ENCODE results near the gene DUOXA1. TPM values are rescaled to one million over a fixed set of nuclear protein-coding genes. Genes with fewer than 3 reads are reported as not detected.

DUOXA1 gene
- total RNA-seq, 1 experiment from 2014 or later, result 0.09 TPM

DNA sequence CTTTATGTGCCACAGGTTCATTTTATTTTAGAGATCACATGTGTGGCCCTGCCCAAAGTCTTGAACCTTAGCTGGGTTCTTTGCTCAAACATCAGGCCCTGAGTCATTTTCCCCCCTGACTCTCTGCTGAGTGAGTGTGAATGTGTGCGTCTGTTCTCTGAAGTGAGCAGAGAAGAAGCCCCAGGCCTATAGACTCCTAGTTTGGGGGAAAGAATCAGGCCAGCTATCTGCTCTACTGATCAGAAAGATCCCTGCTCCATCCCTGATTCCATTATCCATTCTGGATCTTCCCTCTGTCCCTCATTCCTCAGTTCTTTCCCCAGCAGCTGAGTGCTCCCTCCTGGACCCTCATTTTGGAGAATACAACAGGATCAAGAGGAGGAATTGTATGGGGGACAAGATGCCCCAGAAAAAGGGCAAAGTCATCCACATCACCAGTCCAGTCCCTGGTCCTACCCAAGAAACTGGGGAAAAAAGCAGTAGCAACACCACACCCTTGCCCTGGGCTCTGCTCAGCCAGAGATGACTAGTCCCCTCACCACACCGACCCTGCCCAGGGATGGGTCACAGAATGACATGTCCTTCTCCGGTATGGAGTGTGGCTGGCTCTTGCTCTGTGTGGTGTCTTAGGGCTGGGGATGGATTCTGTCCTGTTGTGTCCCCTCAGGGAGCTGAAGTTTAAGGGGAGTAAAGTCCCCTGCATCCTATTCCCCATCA, 3.3 kb upstream of the DUOXA1 start (continued):
- TF ChIP-seq, protein P1, sequence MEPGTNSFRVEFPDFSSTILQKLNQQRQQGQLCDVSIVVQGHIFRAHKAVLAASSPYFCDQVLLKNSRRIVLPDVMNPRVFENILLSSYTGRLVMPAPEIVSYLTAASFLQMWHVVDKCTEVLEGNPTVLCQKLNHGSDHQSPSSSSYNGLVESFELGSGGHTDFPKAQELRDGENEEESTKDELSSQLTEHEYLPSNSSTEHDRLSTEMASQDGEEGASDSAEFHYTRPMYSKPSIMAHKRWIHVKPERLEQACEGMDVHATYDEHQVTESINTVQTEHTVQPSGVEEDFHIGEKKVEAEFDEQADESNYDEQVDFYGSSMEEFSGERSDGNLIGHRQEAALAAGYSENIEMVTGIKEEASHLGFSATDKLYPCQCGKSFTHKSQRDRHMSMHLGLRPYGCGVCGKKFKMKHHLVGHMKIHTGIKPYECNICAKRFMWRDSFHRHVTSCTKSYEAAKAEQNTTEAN (CRISPR knock-in tag; IDR thresholded peaks at IDR 0.05), result no peak
- TF ChIP-seq, protein P2, sequence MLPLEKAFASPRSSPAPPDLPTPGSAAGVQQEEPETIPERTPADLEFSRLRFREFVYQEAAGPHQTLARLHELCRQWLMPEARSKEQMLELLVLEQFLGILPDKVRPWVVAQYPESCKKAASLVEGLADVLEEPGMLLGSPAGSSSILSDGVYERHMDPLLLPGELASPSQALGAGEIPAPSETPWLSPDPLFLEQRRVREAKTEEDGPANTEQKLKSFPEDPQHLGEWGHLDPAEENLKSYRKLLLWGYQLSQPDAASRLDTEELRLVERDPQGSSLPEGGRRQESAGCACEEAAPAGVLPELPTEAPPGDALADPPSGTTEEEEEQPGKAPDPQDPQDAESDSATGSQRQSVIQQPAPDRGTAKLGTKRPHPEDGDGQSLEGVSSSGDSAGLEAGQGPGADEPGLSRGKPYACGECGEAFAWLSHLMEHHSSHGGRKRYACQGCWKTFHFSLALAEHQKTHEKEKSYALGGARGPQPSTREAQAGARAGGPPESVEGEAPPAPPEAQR (CRISPR knock-in tag; IDR thresholded peaks at IDR 0.05), result no peak
- TF ChIP-seq, protein P3, sequence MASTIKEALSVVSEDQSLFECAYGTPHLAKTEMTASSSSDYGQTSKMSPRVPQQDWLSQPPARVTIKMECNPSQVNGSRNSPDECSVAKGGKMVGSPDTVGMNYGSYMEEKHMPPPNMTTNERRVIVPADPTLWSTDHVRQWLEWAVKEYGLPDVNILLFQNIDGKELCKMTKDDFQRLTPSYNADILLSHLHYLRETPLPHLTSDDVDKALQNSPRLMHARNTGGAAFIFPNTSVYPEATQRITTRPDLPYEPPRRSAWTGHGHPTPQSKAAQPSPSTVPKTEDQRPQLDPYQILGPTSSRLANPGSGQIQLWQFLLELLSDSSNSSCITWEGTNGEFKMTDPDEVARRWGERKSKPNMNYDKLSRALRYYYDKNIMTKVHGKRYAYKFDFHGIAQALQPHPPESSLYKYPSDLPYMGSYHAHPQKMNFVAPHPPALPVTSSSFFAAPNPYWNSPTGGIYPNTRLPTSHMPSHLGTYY (CRISPR knock-in tag; IDR thresholded peaks at IDR 0.05), result no peak
- no peak for TF ChIP-seq GRHL2 (CRISPR knock-in tag; IDR thresholded peaks at IDR 0.05; ENCODE audit: insufficient replicate concordance, severe bottlenecking)
- TF ChIP-seq NR1H2 (CRISPR knock-in tag; IDR thresholded peaks at IDR 0.05), result no peak
- TF ChIP-seq, protein P4, sequence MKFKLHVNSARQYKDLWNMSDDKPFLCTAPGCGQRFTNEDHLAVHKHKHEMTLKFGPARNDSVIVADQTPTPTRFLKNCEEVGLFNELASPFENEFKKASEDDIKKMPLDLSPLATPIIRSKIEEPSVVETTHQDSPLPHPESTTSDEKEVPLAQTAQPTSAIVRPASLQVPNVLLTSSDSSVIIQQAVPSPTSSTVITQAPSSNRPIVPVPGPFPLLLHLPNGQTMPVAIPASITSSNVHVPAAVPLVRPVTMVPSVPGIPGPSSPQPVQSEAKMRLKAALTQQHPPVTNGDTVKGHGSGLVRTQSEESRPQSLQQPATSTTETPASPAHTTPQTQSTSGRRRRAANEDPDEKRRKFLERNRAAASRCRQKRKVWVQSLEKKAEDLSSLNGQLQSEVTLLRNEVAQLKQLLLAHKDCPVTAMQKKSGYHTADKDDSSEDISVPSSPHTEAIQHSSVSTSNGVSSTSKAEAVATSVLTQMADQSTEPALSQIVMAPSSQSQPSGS (CRISPR knock-in tag; IDR thresholded peaks at IDR 0.05; ENCODE audit: borderline replicate concordance, low read depth), result no peak

DNA sequence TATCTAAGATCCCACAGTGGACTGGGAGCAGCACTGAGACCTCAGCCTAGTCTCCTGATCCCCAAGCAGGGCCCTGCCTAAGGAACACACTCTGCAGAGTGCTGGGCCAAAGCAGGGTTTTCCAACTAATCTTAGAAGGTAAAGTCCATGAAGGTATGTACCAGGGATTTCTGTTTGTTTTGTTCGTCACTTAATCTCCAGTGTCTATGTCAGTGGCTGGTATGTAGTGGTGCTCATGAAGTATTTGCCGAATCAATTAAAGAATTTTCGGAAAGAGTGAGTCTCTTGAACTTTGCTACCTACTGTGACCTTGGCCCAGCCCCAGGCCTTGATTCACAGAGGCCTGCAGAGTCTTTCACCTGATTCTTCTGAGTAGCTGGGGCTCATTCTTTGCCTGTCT, 1.8 kb upstream of the DUOXA1 start:
- ChIA-PET CTCF (interaction anchor here (11.0 kb wide), 1 partner anchor 17 kb away, joined by 231 read pairs; the partner anchor contains the start of genes DUOX2 and DUOXA2), POLR2A (no interaction called here)
- Mint-ChIP-seq H3K27me3 (ENCODE audit: low read depth) (peaks cover 97% of the 10 kb centered on the region), H3K4me3 (no peak overlapping the region), H3K4me1 (peaks cover 14% of the 10 kb centered on the region), H3K27ac (no peak overlapping the region), H3K36me3 (no peaks in the 10 kb centered on the region), H3K9me3 (no peaks in the 10 kb centered on the region)
- no peak for ATAC-seq
- no peak for DNase-seq (ENCODE audit: low spot score)
- TF ChIP-seq, protein P5, sequence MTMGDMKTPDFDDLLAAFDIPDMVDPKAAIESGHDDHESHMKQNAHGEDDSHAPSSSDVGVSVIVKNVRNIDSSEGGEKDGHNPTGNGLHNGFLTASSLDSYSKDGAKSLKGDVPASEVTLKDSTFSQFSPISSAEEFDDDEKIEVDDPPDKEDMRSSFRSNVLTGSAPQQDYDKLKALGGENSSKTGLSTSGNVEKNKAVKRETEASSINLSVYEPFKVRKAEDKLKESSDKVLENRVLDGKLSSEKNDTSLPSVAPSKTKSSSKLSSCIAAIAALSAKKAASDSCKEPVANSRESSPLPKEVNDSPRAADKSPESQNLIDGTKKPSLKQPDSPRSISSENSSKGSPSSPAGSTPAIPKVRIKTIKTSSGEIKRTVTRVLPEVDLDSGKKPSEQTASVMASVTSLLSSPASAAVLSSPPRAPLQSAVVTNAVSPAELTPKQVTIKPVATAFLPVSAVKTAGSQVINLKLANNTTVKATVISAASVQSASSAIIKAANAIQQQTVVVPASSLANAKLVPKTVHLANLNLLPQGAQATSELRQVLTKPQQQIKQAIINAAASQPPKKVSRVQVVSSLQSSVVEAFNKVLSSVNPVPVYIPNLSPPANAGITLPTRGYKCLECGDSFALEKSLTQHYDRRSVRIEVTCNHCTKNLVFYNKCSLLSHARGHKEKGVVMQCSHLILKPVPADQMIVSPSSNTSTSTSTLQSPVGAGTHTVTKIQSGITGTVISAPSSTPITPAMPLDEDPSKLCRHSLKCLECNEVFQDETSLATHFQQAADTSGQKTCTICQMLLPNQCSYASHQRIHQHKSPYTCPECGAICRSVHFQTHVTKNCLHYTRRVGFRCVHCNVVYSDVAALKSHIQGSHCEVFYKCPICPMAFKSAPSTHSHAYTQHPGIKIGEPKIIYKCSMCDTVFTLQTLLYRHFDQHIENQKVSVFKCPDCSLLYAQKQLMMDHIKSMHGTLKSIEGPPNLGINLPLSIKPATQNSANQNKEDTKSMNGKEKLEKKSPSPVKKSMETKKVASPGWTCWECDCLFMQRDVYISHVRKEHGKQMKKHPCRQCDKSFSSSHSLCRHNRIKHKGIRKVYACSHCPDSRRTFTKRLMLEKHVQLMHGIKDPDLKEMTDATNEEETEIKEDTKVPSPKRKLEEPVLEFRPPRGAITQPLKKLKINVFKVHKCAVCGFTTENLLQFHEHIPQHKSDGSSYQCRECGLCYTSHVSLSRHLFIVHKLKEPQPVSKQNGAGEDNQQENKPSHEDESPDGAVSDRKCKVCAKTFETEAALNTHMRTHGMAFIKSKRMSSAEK (CRISPR knock-in tag; IDR thresholded peaks at IDR 0.05; ENCODE audit: borderline replicate concordance), result no peak
- TF ChIP-seq SMAD3 (CRISPR knock-in tag; IDR thresholded peaks at IDR 0.05; ENCODE audit: borderline replicate concordance), result no peak
- no peak for TF ChIP-seq GABPB1 (CRISPR knock-in tag; IDR thresholded peaks at IDR 0.05)
- TF ChIP-seq ZNF232 (CRISPR knock-in tag; IDR thresholded peaks at IDR 0.05), result no peak
- TF ChIP-seq ZNF121 (CRISPR knock-in tag; IDR thresholded peaks at IDR 0.05), result no peak
- TF ChIP-seq ZNF317 (CRISPR knock-in tag; IDR thresholded peaks at IDR 0.05; ENCODE audit: borderline replicate concordance, low read depth), result no peak
- TF ChIP-seq ZBTB21 (CRISPR knock-in tag; IDR thresholded peaks at IDR 0.05; ENCODE audit: borderline replicate concordance), result no peak
- no peak for TF ChIP-seq OVOL2 (CRISPR knock-in tag; IDR thresholded peaks at IDR 0.05; ENCODE audit: borderline replicate concordance)
- no peak for TF ChIP-seq IRF2 (CRISPR knock-in tag; IDR thresholded peaks at IDR 0.05; ENCODE audit: borderline replicate concordance, low read depth)
- no peak for TF ChIP-seq SOX15 (CRISPR knock-in tag; IDR thresholded peaks at IDR 0.05)
- TF ChIP-seq, protein P6, sequence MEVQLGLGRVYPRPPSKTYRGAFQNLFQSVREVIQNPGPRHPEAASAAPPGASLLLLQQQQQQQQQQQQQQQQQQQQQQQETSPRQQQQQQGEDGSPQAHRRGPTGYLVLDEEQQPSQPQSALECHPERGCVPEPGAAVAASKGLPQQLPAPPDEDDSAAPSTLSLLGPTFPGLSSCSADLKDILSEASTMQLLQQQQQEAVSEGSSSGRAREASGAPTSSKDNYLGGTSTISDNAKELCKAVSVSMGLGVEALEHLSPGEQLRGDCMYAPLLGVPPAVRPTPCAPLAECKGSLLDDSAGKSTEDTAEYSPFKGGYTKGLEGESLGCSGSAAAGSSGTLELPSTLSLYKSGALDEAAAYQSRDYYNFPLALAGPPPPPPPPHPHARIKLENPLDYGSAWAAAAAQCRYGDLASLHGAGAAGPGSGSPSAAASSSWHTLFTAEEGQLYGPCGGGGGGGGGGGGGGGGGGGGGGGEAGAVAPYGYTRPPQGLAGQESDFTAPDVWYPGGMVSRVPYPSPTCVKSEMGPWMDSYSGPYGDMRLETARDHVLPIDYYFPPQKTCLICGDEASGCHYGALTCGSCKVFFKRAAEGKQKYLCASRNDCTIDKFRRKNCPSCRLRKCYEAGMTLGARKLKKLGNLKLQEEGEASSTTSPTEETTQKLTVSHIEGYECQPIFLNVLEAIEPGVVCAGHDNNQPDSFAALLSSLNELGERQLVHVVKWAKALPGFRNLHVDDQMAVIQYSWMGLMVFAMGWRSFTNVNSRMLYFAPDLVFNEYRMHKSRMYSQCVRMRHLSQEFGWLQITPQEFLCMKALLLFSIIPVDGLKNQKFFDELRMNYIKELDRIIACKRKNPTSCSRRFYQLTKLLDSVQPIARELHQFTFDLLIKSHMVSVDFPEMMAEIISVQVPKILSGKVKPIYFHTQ (CRISPR knock-in tag; IDR thresholded peaks at IDR 0.05), result no peak
- TF ChIP-seq, protein P7, sequence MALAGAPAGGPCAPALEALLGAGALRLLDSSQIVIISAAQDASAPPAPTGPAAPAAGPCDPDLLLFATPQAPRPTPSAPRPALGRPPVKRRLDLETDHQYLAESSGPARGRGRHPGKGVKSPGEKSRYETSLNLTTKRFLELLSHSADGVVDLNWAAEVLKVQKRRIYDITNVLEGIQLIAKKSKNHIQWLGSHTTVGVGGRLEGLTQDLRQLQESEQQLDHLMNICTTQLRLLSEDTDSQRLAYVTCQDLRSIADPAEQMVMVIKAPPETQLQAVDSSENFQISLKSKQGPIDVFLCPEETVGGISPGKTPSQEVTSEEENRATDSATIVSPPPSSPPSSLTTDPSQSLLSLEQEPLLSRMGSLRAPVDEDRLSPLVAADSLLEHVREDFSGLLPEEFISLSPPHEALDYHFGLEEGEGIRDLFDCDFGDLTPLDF (CRISPR knock-in tag; IDR thresholded peaks at IDR 0.05), result no peak
- TF ChIP-seq, protein P8, sequence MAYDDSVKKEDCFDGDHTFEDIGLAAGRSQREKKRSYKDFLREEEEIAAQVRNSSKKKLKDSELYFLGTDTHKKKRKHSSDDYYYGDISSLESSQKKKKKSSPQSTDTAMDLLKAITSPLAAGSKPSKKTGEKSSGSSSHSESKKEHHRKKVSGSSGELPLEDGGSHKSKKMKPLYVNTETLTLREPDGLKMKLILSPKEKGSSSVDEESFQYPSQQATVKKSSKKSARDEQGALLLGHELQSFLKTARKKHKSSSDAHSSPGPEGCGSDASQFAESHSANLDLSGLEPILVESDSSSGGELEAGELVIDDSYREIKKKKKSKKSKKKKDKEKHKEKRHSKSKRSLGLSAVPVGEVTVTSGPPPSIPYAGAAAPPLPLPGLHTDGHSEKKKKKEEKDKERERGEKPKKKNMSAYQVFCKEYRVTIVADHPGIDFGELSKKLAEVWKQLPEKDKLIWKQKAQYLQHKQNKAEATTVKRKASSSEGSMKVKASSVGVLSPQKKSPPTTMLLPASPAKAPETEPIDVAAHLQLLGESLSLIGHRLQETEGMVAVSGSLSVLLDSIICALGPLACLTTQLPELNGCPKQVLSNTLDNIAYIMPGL (CRISPR knock-in tag; IDR thresholded peaks at IDR 0.05), result no peak
